Measurements from ENCODE around the gene CFAP46. TPM values are rescaled to one million over a fixed set of nuclear protein-coding genes. Genes with fewer than 3 reads are reported as not detected.

Gene CFAP46
- total and polyA plus RNA-seq, 9 donors = 0.50 to 22.4 (median 1.6) TPM; not detected in 1

DNA sequence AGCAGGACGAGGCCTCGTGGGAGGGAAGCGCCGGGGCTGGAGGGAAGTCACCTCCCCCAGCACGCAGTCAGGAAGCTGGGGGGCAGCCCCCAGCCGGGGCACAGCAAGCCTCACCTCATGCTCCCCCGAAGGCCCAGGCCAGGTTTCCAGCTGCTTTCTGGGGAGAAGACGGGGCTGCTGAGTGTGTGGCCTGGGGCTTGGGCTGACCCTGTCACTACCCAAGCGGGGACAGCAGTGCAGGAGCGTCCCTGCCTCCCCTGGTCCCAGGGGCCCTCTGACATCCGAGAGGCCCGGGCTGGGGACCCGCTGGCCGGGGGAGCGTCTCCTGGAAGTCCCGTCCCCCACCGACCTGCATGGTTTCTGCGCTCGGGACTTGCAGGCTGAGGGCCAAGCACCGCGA, 136.8 kb downstream of the CFAP46 start:
- WGBS, 3 donors = 28 to 39% (median 39%) methylated on average over 21 of the region's 21 CpGs
- Histone ChIP-seq H3K27me3 (no peaks in the 10 kb centered on the region), H3K36me3 (no peaks in the 10 kb centered on the region), H3K9me3 (no peaks in the 10 kb centered on the region), H3K4me3 (no peak overlapping the region), H3K27ac (no peak overlapping the region), H3K4me1 (ENCODE audit: insufficient read depth) (no peaks in the 10 kb centered on the region)
- TF ChIP-seq, protein P1, sequence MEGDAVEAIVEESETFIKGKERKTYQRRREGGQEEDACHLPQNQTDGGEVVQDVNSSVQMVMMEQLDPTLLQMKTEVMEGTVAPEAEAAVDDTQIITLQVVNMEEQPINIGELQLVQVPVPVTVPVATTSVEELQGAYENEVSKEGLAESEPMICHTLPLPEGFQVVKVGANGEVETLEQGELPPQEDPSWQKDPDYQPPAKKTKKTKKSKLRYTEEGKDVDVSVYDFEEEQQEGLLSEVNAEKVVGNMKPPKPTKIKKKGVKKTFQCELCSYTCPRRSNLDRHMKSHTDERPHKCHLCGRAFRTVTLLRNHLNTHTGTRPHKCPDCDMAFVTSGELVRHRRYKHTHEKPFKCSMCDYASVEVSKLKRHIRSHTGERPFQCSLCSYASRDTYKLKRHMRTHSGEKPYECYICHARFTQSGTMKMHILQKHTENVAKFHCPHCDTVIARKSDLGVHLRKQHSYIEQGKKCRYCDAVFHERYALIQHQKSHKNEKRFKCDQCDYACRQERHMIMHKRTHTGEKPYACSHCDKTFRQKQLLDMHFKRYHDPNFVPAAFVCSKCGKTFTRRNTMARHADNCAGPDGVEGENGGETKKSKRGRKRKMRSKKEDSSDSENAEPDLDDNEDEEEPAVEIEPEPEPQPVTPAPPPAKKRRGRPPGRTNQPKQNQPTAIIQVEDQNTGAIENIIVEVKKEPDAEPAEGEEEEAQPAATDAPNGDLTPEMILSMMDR (IDR thresholded peaks at IDR 0.05) = no peak
- TF ChIP-seq POLR2A (IDR thresholded peaks at IDR 0.05) (no peak), EP300 (IDR thresholded peaks at IDR 0.05) (no peak)
- no peak for DNase-seq
- intact Hi-C loops (cut with DNase I) = no loop called here

DNA sequence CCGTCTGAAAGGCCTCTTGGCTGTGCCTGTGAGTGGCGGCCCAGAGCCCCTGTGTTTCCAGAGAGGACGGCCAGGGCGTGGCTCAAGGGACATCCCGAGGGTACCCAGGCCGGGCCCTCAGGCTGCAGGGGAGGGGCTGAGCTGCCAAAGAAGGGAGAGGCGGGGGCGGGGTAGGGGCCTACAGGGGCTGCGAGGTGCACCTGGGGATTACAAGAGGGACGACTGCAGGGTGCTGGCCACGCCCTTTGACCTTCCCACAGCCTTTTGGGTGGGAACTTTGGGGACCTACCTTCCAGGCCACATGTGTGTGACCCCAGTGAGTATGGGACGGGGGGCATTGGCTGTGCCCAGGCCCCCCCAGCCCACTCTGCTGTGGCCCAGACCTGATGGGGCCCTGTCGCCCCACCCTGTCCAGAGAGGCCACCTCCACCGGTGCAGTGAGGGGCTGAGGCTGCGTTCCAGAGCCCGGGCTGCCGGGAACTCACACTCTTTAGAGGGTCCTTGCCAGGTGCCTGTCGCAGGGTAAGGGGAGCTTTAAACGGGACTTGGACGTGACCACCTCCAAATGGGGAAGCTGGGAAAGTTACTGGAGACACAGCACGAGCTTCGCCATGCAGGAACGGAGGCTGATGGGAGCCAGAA, 137.5 kb downstream of the CFAP46 start:
- Histone ChIP-seq H3K27ac (no peak overlapping the region), H3K9me3 (no peaks in the 10 kb centered on the region), H3K4me1 (ENCODE audit: insufficient read depth) (no peaks in the 10 kb centered on the region), H3K27me3 (no peaks in the 10 kb centered on the region), H3K36me3 (no peaks in the 10 kb centered on the region), H3K4me3 (no peak overlapping the region)
- DNase-seq = no peak
- TF ChIP-seq, protein P1 (IDR thresholded peaks at IDR 0.05) = no peak
- TF ChIP-seq POLR2A (IDR thresholded peaks at IDR 0.05) (no peak), EP300 (IDR thresholded peaks at IDR 0.05) (no peak)
- intact Hi-C loops (cut with DNase I) = no loop called here
- 74 to 78% (median 77%) methylated on average over 23 of the region's 23 CpGs for WGBS, 3 donors

DNA sequence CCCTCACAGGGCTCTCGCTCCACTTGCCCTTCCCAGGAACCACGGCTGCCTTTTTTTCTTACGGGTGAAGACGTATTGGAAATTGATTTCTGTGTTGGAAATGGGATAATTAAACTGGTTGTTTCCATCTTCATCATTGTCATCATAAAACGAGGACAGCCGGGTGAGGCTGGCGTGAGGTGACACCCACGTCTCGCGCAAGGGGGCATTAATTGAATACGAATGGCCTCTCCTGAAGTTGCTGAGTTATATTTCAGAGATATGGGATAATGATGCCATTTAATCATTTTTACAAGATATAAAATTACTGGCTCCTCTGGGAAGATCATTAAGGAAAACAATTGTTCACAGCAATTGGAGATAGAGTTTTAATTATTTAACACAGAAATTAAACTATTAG, 138.1 kb downstream of the CFAP46 start:
- 88 to 95% (median 93%) methylated on average over 11 of the region's 11 CpGs for WGBS, 3 donors
- Histone ChIP-seq H3K27me3 (no peaks in the 10 kb centered on the region), H3K4me1 (ENCODE audit: insufficient read depth) (no peaks in the 10 kb centered on the region), H3K4me3 (no peak overlapping the region), H3K36me3 (no peaks in the 10 kb centered on the region), H3K27ac (no peak overlapping the region), H3K9me3 (no peaks in the 10 kb centered on the region)
- intact Hi-C loops (cut with DNase I) = no loop called here
- TF ChIP-seq EP300 (IDR thresholded peaks at IDR 0.05) = no peak
- TF ChIP-seq, protein P1 (IDR thresholded peaks at IDR 0.05) = no peak
- TF ChIP-seq POLR2A (IDR thresholded peaks at IDR 0.05) = no peak
- no peak for DNase-seq

DNA sequence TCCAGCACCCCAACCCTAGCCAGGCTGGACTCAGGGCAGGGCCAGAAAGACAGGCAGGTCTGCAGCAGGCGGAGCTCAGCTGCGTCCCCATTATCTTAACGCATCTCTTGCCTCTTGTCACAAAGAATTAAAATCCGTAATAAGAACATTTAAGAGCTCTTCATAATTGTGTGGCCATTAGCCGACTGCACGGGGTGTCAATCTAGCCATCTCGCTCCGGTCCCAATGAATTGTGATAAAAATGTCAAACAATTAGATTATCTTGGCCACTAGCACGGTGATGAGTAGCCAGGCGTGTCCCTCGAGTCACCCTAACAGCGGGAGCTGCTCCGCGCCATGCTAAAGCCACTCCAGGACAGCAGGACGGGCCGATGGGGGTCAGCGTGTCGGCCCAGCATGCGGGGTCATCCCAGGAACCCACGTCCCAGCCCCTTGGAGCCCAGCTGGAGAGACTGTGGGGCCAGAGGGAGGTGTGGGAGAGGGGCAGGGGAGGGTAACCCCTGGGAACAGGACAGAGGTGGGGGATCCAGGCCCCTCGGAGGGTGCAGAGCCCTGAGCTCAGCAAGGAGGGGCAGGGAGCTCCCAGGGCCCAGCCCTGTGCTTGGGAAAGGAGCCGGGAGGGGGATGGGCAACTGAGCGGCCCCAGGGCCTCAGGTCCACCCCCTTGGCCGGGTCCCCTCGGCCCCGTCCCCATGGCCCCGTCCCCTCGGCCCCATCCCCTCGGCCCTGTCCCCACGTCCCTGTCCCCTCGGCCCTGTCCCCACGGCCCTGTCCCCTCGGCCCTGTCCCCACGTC, 138.8 kb downstream of the CFAP46 start:
- no peak for DNase-seq
- no peaks in the 10 kb centered on the region for H3K27me3 ChIP-seq
- H3K9me3 ChIP-seq = no peaks in the 10 kb centered on the region
- no peak overlapping the region for H3K4me3 ChIP-seq
- TF ChIP-seq POLR2A (IDR thresholded peaks at IDR 0.05) (no peak), EP300 (IDR thresholded peaks at IDR 0.05) (no peak)
- TF ChIP-seq, protein P1 (IDR thresholded peaks at IDR 0.05) = no peak
- H3K27ac ChIP-seq = no peak overlapping the region
- H3K36me3 ChIP-seq = no peaks in the 10 kb centered on the region
- intact Hi-C loops (cut with DNase I) = no loop called here
- no peaks in the 10 kb centered on the region for H3K4me1 ChIP-seq (ENCODE audit: insufficient read depth)
- WGBS, 3 donors = 83 to 87% (median 85%) methylated on average over 34 of the region's 34 CpGs

Data from ovary (tissue), 9 donors.